HCT116 (cell line): ENCODE results near the gene OOSP4B. TPM values are rescaled to one million over a fixed set of nuclear protein-coding genes. Genes with fewer than 3 reads are reported as not detected.

ENCODE experiments used
- ATAC-seq: fragments of 200-7000 bp; cut with Tn5 transposase; 2 replicates; pipeline ENCODE4 v1.9.1; 2020; ENCODE audit warnings: mild to moderate bottlenecking, moderate library complexity
- BruUV-seq: library from RNA; stranded (reverse); fragments of 400-500 nt; replicated peaks from 2 replicates; lab custom pipeline; 2021; lab: Mats Ljungman, UMichigan
- CTCF ChIA-PET: fragments of 300-600 bp; sonication (Branson Sonifier 250); formaldehyde crosslinking; loops from one replicate; lab custom pipeline; 2021; ENCODE audit warnings: antibody characterized with exemption; lab: Charles Lee
- POLR2A ChIA-PET: fragments of 300-600, 350-600 bp; sonication (Branson Sonifier 250); formaldehyde crosslinking; loops from one replicate; lab custom pipeline; 2021; ENCODE audit warnings: antibody characterized with exemption; lab: Charles Lee
- RAD21 ChIA-PET, 2 experiments: fragments of 300-600 bp; sonication (Branson Sonifier 250); formaldehyde crosslinking; loops; one replicate each; lab custom pipeline; 2023; ENCODE audit warnings: low total read pairs in 2 of 2; ENCODE audit not compliant: uncharacterized antibody in 2 of 2, unreplicated experiment in 2 of 2, low non-redundant PET in 1 of 2; lab: Charles Lee
- DNase-seq: peaks from one replicate; pipeline ENCODE4 v3.0.0-alpha.2; 2010; ENCODE audit warnings: low read depth, low spot score
- H2AFZ ChIP-seq: fragments of 200-600 bp; shearing (Covaris generic), sonication (generic); 2 replicates; pipeline ENCODE4 v1.6.1; 2017; ENCODE audit warnings: low read depth, mixed run types, mixed read lengths, antibody characterized with exemption, low read length; ENCODE audit not compliant: poor library complexity, severe bottlenecking
- H3K27ac ChIP-seq: 2 replicates; pipeline ENCODE4 v1.5.1; 2012; ENCODE audit warnings: low read depth, low read length
- H3K27me3 ChIP-seq: fragments of 200-600 bp; sonication (generic); 2 replicates; pipeline ENCODE4 v1.6.1; 2016; ENCODE audit warnings: mixed run types, low read length, mixed read lengths; ENCODE audit not compliant: insufficient read depth
- H3K36me3 ChIP-seq, 2 experiments: fragments of 200-500 bp in 1 of 2; fragments of 200-600 bp in 1 of 2; sonication (Bioruptor generic) in 1 of 2; sonication (generic) in 1 of 2; 2 replicates each; pipeline versions ENCODE4 v1.5.1 to v1.6.1; 2014 to 2016; ENCODE audit warnings: low read length in 2 of 2, inconsistent platforms in 1 of 2, mixed read lengths in 1 of 2, mixed run types in 1 of 2; ENCODE audit not compliant: insufficient read depth in 2 of 2, control insufficient read depth in 1 of 2
- H3K4me1 ChIP-seq, 2 experiments: fragments of 200-600 bp in 1 of 2; sonication (generic) in 1 of 2; 2 replicates each; pipeline versions ENCODE4 v1.5.1 to v1.6.1; 2012 to 2017; ENCODE audit warnings: low read length in 2 of 2, inconsistent platforms in 1 of 2, mild to moderate bottlenecking in 1 of 2, mixed read lengths in 1 of 2, mixed run types in 1 of 2, moderate library complexity in 1 of 2; ENCODE audit not compliant: insufficient read depth in 2 of 2, control insufficient read depth in 1 of 2
- H3K4me2 ChIP-seq: fragments of 200-600 bp; sonication (generic); 2 replicates; pipeline ENCODE4 v1.6.1; 2017; ENCODE audit warnings: mixed run types, low read length, mixed read lengths
- H3K4me3 ChIP-seq, 2 experiments: fragments of 200-600 bp in 1 of 2; sonication (generic) in 1 of 2; replicated peaks in 1 of 2; 2 replicates each; pipeline ENCODE4 v1.5.1; 2011 to 2016; ENCODE audit warnings: low read length in 2 of 2, control low read depth in 1 of 2, low read depth in 1 of 2, mild to moderate bottlenecking in 1 of 2, mixed read lengths in 1 of 2, mixed run types in 1 of 2
- H3K79me2 ChIP-seq: fragments of 200-600 bp; sonication (generic); 2 replicates; pipeline ENCODE4 v1.6.1; 2017; ENCODE audit warnings: mild to moderate bottlenecking, mixed run types, low read length, moderate library complexity, mixed read lengths; ENCODE audit not compliant: insufficient read depth
- H3K9ac ChIP-seq: fragments of 200-600 bp; sonication (generic); 2 replicates; pipeline ENCODE4 v1.6.1; 2016; ENCODE audit warnings: low read length, mixed read lengths
- H3K9me2 ChIP-seq: fragments of 200-600 bp; sonication (generic), shearing (Covaris generic); 2 replicates; pipeline ENCODE4 v1.6.1; 2017; ENCODE audit warnings: mixed run types, mild to moderate bottlenecking, moderate library complexity; ENCODE audit not compliant: insufficient read depth
- H3K9me3 ChIP-seq, 2 experiments: fragments of 200-500 bp in 1 of 2; fragments of 200-600 bp in 1 of 2; sonication (Bioruptor generic) in 1 of 2; sonication (generic) in 1 of 2; 2 replicates each; pipeline ENCODE4 v1.6.1; 2014 to 2017; ENCODE audit warnings: low read length in 2 of 2, mixed read lengths in 2 of 2, inconsistent platforms in 1 of 2, low read depth in 1 of 2, mild to moderate bottlenecking in 1 of 2, mixed run types in 1 of 2, moderate library complexity in 1 of 2; ENCODE audit not compliant: control insufficient read depth in 1 of 2, insufficient read depth in 1 of 2
- H4K20me1 ChIP-seq: fragments of 200-600 bp; sonication (generic), shearing (Covaris generic); 2 replicates; pipeline ENCODE4 v1.6.1; 2017; ENCODE audit warnings: mixed run types, mild to moderate bottlenecking, moderate library complexity; ENCODE audit not compliant: insufficient read depth
- CEBPB ChIP-seq: IDR thresholded peaks from 2 replicates; pipeline ENCODE4 v1.6.1; 2012; ENCODE audit warnings: low read depth
- EGR1 ChIP-seq: IDR thresholded peaks from 2 replicates; pipeline ENCODE4 v1.6.1; 2012; ENCODE audit warnings: low read depth
- EZH2phosphoT487 ChIP-seq: fragments of 200-600 bp; IDR thresholded peaks from 2 replicates; pipeline ENCODE4 v1.6.1; 2018; ENCODE audit warnings: antibody characterized with exemption, borderline replicate concordance
- JUND ChIP-seq: IDR thresholded peaks from 2 replicates; pipeline ENCODE4 v1.6.1; 2012
- POLR2AphosphoS5 ChIP-seq: IDR thresholded peaks from 2 replicates; pipeline ENCODE4 v1.6.1; 2011; ENCODE audit warnings: mild to moderate bottlenecking, low read depth, low read length, moderate library complexity
- RAD21 ChIP-seq: IDR thresholded peaks from 2 replicates; pipeline ENCODE4 v1.6.1; 2012; ENCODE audit warnings: low read depth, mild to moderate bottlenecking
- REST ChIP-seq: IDR thresholded peaks from 2 replicates; pipeline ENCODE4 v1.6.1; 2012; ENCODE audit warnings: low read depth
- SRF ChIP-seq: IDR thresholded peaks from 2 replicates; pipeline ENCODE4 v1.6.1; 2012; ENCODE audit warnings: low read depth
- TCF7L2 ChIP-seq: IDR thresholded peaks from 2 replicates; pipeline ENCODE4 v1.7.0; 2011; ENCODE audit warnings: borderline replicate concordance, inconsistent platforms; ENCODE audit not compliant: insufficient read depth, insufficient read length; ENCODE audit errors: extremely low read depth
- ZBTB33 ChIP-seq: IDR thresholded peaks from 2 replicates; pipeline ENCODE4 v1.6.1; 2011; ENCODE audit warnings: mild to moderate bottlenecking, low read length, moderate library complexity; ENCODE audit not compliant: insufficient replicate concordance; ENCODE audit errors: extremely low read depth
- ZFX ChIP-seq: fragments of 450-650 bp; IDR thresholded peaks from 2 replicates; pipeline ENCODE4 v1.6.1; 2017
- intact Hi-C: fragments of 100-400 bp; cut with micrococcal nuclease; formaldehyde crosslinking; loops from 2 replicates; pipeline ENCODE4 v1.10.0; 2022
- total RNA-seq: library from RNA; stranded (reverse); gene quantifications from one replicate; pipeline ENCODE4 v1.2.1, GENCODE V29; 2021; ENCODE audit not compliant: unreplicated experiment

OOSP4B gene
- total RNA-seq, 1 experiment from 2014 or later = not detected

GRCh38 chr11:60078745-60079144 lies 61.8 kb downstream of the OOSP4B start:
- BruUV-seq = no TSS peak
- no peaks in the 10 kb centered on the region for H3K79me2 ChIP-seq
- RAD21 ChIA-PET = no interaction called here
- H3K9me2 ChIP-seq = no peaks in the 10 kb centered on the region
- H4K20me1 ChIP-seq = no peaks in the 10 kb centered on the region
- no peaks in the 10 kb centered on the region for H3K4me1 ChIP-seq
- H3K4me3 ChIP-seq = no peak overlapping the region
- intact Hi-C loops = no loop called here
- H3K9ac ChIP-seq = no peak overlapping the region
- no peaks in the 10 kb centered on the region for H3K27me3 ChIP-seq
- no peak overlapping the region for H2AFZ ChIP-seq
- POLR2A ChIA-PET = no interaction called here
- no peaks in the 10 kb centered on the region for H3K36me3 ChIP-seq
- DNase-seq = no peak
- TF ChIP-seq POLR2AphosphoS5 = no peak
- no peak for ATAC-seq
- H3K9me3 ChIP-seq = no peaks in the 10 kb centered on the region
- CTCF ChIA-PET = no interaction called here
- no peak overlapping the region for H3K4me2 ChIP-seq
- no peak overlapping the region for H3K27ac ChIP-seq

- BruUV-seq = no TSS peak
- Histone ChIP-seq H2AFZ (no peak overlapping the region), H3K36me3 (no peaks in the 10 kb centered on the region), H3K4me2 (no peak overlapping the region), H3K79me2 (no peaks in the 10 kb centered on the region), H4K20me1 (no peaks in the 10 kb centered on the region), H3K4me3 (no peak overlapping the region), H3K9me2 (no peaks in the 10 kb centered on the region), H3K27ac (no peak overlapping the region), H3K27me3 (no peaks in the 10 kb centered on the region), H3K9ac (no peak overlapping the region), H3K4me1 (no peaks in the 10 kb centered on the region), H3K9me3 (no peaks in the 10 kb centered on the region)
- ChIA-PET RAD21 (no interaction called here), POLR2A (no interaction called here), CTCF (no interaction called here)
- ATAC-seq (no peak), DNase-seq (no peak)
- no peak for TF ChIP-seq REST
- no peak for TF ChIP-seq RAD21
- TF ChIP-seq ZBTB33 = no peak
- no peak for TF ChIP-seq TCF7L2
- no peak for TF ChIP-seq CEBPB
- TF ChIP-seq ZFX = no peak
- TF ChIP-seq SRF = no peak
- TF ChIP-seq EZH2phosphoT487 = no peak
- TF ChIP-seq JUND = no peak
- TF ChIP-seq EGR1 = no peak
- intact Hi-C loops = no loop called here
Observed at GRCh38 chr11:60080535-60080934, 63.6 kb downstream of the OOSP4B start.
